ENCODE measurements around the gene ADCY2.

The ADCY2 gene

GRCh38 chr5:7437836-7438235 is 41.9 kb downstream of the ADCY2 start:
- no peak for DNase-seq (ENCODE audit: low spot score)

- DNase-seq (ENCODE audit: low spot score) = no peak
These were observed 49.1 kb downstream of the ADCY2 start for GRCh38 chr5:7445068-7445467.

- DNase-seq (ENCODE audit: low spot score) = no peak
These were observed 49.9 kb downstream of the ADCY2 start for GRCh38 chr5:7445831-7446230.

- DNase-seq (ENCODE audit: low spot score) = no peak
These were observed 51.0 kb downstream of the ADCY2 start for GRCh38 chr5:7446913-7447312.

- no peak for DNase-seq (ENCODE audit: low spot score)
These were observed 58.0 kb downstream of the ADCY2 start for GRCh38 chr5:7453947-7454346.

GRCh38 chr5:7456206-7456605 is 60.3 kb downstream of the ADCY2 start:
- DNase-seq (ENCODE audit: low spot score) = no peak

GRCh38 chr5:7461371-7461770 is 65.4 kb downstream of the ADCY2 start:
- DNase-seq (ENCODE audit: low spot score) = no peak

- no peak for DNase-seq (ENCODE audit: low spot score)
These were observed 66.8 kb downstream of the ADCY2 start for GRCh38 chr5:7462758-7463157.

- no peak for DNase-seq (ENCODE audit: low spot score)
These were observed 68.2 kb downstream of the ADCY2 start for GRCh38 chr5:7464182-7464581.

- DNase-seq (ENCODE audit: low spot score) = no peak
These were observed 71.2 kb downstream of the ADCY2 start for GRCh38 chr5:7467179-7467578.

GRCh38 chr5:7468742-7469141 is 72.8 kb downstream of the ADCY2 start:
- no peak for DNase-seq (ENCODE audit: low spot score)

- DNase-seq (ENCODE audit: low spot score) = no peak
These were observed 75.8 kb downstream of the ADCY2 start for GRCh38 chr5:7471710-7472109.

GRCh38 chr5:7473115-7473514 is 77.2 kb downstream of the ADCY2 start:
- no peak for DNase-seq (ENCODE audit: low spot score)

GRCh38 chr5:7473668-7474215 is 77.8 kb downstream of the ADCY2 start:
- no peak for DNase-seq (ENCODE audit: low spot score)

GRCh38 chr5:7474821-7475403 is 79.0 kb downstream of the ADCY2 start:
- DNase-seq (ENCODE audit: low spot score) = no peak

- no peak for DNase-seq (ENCODE audit: low spot score)
These were observed 82.5 kb downstream of the ADCY2 start for GRCh38 chr5:7478459-7478858.

GRCh38 chr5:7488734-7489133 is 92.8 kb downstream of the ADCY2 start:
- no peak for DNase-seq (ENCODE audit: low spot score)

GRCh38 chr5:7492371-7492770 is 96.4 kb downstream of the ADCY2 start:
- no peak for DNase-seq (ENCODE audit: low spot score)

GRCh38 chr5:7493081-7493480 is 97.1 kb downstream of the ADCY2 start:
- no peak for DNase-seq (ENCODE audit: low spot score)

- no peak for DNase-seq (ENCODE audit: low spot score)
These were observed 97.7 kb downstream of the ADCY2 start for GRCh38 chr5:7493622-7494021.

- no peak for DNase-seq (ENCODE audit: low spot score)
These were observed 98.7 kb downstream of the ADCY2 start for GRCh38 chr5:7494481-7495130.

GRCh38 chr5:7495131-7495517 is 99.2 kb downstream of the ADCY2 start:
- no peak for DNase-seq (ENCODE audit: low spot score)

- no peak for DNase-seq (ENCODE audit: low spot score)
These were observed 104.3 kb downstream of the ADCY2 start for GRCh38 chr5:7500256-7500655.

GRCh38 chr5:7501061-7501460 is 105.1 kb downstream of the ADCY2 start:
- DNase-seq (ENCODE audit: low spot score) = no peak
